HEK293 (cell line): ENCODE measurements around the gene TTC7B.

ENCODE experiments used
- CTCF ChIP-seq: fragments of 450-650 bp; formaldehyde crosslinking; IDR thresholded peaks from 2 replicates; pipeline ENCODE4 v1.5.1; 2016; ENCODE audit warnings: missing biosample characterization, missing genetic modification characterization
- IKZF3 ChIP-seq: fragments of 450-650 bp; IDR thresholded peaks from 2 replicates; pipeline ENCODE4 v1.5.0; 2018; ENCODE audit warnings: missing biosample characterization, mild to moderate bottlenecking, missing genetic modification characterization, moderate library complexity
- KLF10 ChIP-seq: fragments of 450-650 bp; IDR thresholded peaks from 2 replicates; pipeline ENCODE4 v1.5.1; 2018; ENCODE audit warnings: missing biosample characterization, mild to moderate bottlenecking, missing genetic modification characterization
- SP2 ChIP-seq: fragments of 450-650 bp; formaldehyde crosslinking; IDR thresholded peaks from 2 replicates; pipeline ENCODE4 v1.5.1; 2016; ENCODE audit warnings: missing biosample characterization, missing genetic modification characterization
- TCF7L2 ChIP-seq: IDR thresholded peaks from 2 replicates; pipeline ENCODE4 v1.6.1; 2011; ENCODE audit warnings: low read depth, mild to moderate bottlenecking, inconsistent platforms, low read length, moderate library complexity, borderline replicate concordance
- ZFP3 ChIP-seq: fragments of 450-650 bp; formaldehyde crosslinking; IDR thresholded peaks from 2 replicates; pipeline ENCODE4 v1.5.1; 2016; ENCODE audit warnings: low read depth, missing biosample characterization, missing genetic modification characterization
- ZNF274 ChIP-seq, 2 experiments: fragments of 200-500 bp in 1 of 2; fragments of 450-650 bp in 1 of 2; sonication (Bioruptor generic) in 1 of 2; formaldehyde crosslinking in 1 of 2; IDR thresholded peaks; 2 replicates each; pipeline versions ENCODE4 v1.5.1 to v1.6.1; 2014 to 2016; ENCODE audit warnings: borderline replicate concordance in 1 of 2, inconsistent platforms in 1 of 2, low read length in 1 of 2, missing biosample characterization in 1 of 2, missing genetic modification characterization in 1 of 2
- ZNF530 ChIP-seq: fragments of 450-650 bp; formaldehyde crosslinking; IDR thresholded peaks from 2 replicates; pipeline ENCODE4 v1.5.1; 2016; ENCODE audit warnings: low read depth, missing biosample characterization, missing genetic modification characterization
- ZNF704 ChIP-seq: fragments of 450-650 bp; formaldehyde crosslinking; IDR thresholded peaks from 2 replicates; pipeline ENCODE4 v1.5.1; 2016; ENCODE audit warnings: missing biosample characterization, missing genetic modification characterization

GRCh38 chr14:90731487-90731886 lies 84.7 kb downstream of the TTC7B start:
- TF ChIP-seq CTCF: no peak
- TF ChIP-seq ZFP3 (tag by site-specific recombination): no peak
- no peak for TF ChIP-seq TCF7L2
- TF ChIP-seq ZNF530: no peak
- TF ChIP-seq SP2: no peak
- TF ChIP-seq IKZF3: no peak
- TF ChIP-seq KLF10 (tag by site-specific recombination): no peak
- no peak for TF ChIP-seq ZNF704
- TF ChIP-seq ZNF274 (IDR thresholded peaks at IDR 0.05; ENCODE audit: low read length): no peak
- TF ChIP-seq ZNF274 (tag by site-specific recombination; IDR thresholded peaks at IDR 0.05; ENCODE audit: borderline replicate concordance): no peak
